NCI-H226 (cell line): Measurements from ENCODE around the gene CDH4.
"Not testable (repeated sequence)": the region's sequence is repeated elsewhere in the genome, so short reads cannot be mapped to it uniquely, and the experiment has no call there.

Experiments used
- DNase-seq: peaks from one replicate; pipeline ENCODE4 v3.0.0-alpha.2; 2015

Gene CDH4

GRCh38 chr20:61391812-61392520 lies 139.9 kb downstream of the CDH4 start:
- DNase-seq, result no peak

GRCh38 chr20:61394088-61394799 lies 142.2 kb downstream of the CDH4 start:
- DNase-seq, result no peak

- DNase-seq, result no peak
These were observed 144.3 kb downstream of the CDH4 start for GRCh38 chr20:61396262-61396848.

- no peak for DNase-seq
These were observed 145.1 kb downstream of the CDH4 start for GRCh38 chr20:61397146-61397545.

GRCh38 chr20:61397790-61398189 lies 145.7 kb downstream of the CDH4 start:
- no peak for DNase-seq

- DNase-seq, result no peak
These were observed 147.4 kb downstream of the CDH4 start for GRCh38 chr20:61399433-61399832.

GRCh38 chr20:61400499-61400898 lies 148.4 kb downstream of the CDH4 start:
- DNase-seq, result no peak

GRCh38 chr20:61404303-61404702 lies 152.2 kb downstream of the CDH4 start:
- DNase-seq, result no peak

- no peak for DNase-seq
These were observed 152.9 kb downstream of the CDH4 start for GRCh38 chr20:61405007-61405406.

- not testable (repeated sequence) for DNase-seq
These were observed 154.7 kb downstream of the CDH4 start for GRCh38 chr20:61406773-61407172.

- DNase-seq, result peak; percentile 14
These were observed 155.5 kb downstream of the CDH4 start for GRCh38 chr20:61407561-61407960.

GRCh38 chr20:61408951-61409740 lies 157.1 kb downstream of the CDH4 start:
- no peak for DNase-seq

GRCh38 chr20:61411743-61412142 lies 159.7 kb downstream of the CDH4 start:
- no peak for DNase-seq

- no peak for DNase-seq
These were observed 161.7 kb downstream of the CDH4 start for GRCh38 chr20:61413752-61414151.

- DNase-seq, result no peak
These were observed 162.5 kb downstream of the CDH4 start for GRCh38 chr20:61414455-61414991.

- DNase-seq, result no peak
These were observed 164.5 kb downstream of the CDH4 start for GRCh38 chr20:61416546-61416945.

GRCh38 chr20:61417221-61417941 lies 165.3 kb downstream of the CDH4 start:
- DNase-seq, result no peak

- no peak for DNase-seq
These were observed 166.9 kb downstream of the CDH4 start for GRCh38 chr20:61419010-61419409.

- no peak for DNase-seq
These were observed 167.4 kb downstream of the CDH4 start for GRCh38 chr20:61419501-61419900.

GRCh38 chr20:61420056-61420455 lies 168.0 kb downstream of the CDH4 start:
- DNase-seq, result no peak

- no peak for DNase-seq
These were observed 168.7 kb downstream of the CDH4 start for GRCh38 chr20:61420781-61421180.
